Astrocyte (in vitro differentiated cells and primary cell): ENCODE data around the gene DOLPP1.

Source experiments
- EZH2 ChIP-seq: IDR thresholded peaks from 2 replicates; pipeline ENCODE4 v1.6.1; 2012; ENCODE audit warnings: mild to moderate bottlenecking, low read length, inconsistent platforms; ENCODE audit not compliant: insufficient read depth
- TF ChIP-seq, protein P1 (sequence below): IDR thresholded peaks from 2 replicates; pipeline ENCODE4 v1.5.1; 2011; ENCODE audit warnings: low read depth, mild to moderate bottlenecking, inconsistent platforms, low read length, moderate library complexity; ENCODE audit not compliant: insufficient read depth

DNA sequence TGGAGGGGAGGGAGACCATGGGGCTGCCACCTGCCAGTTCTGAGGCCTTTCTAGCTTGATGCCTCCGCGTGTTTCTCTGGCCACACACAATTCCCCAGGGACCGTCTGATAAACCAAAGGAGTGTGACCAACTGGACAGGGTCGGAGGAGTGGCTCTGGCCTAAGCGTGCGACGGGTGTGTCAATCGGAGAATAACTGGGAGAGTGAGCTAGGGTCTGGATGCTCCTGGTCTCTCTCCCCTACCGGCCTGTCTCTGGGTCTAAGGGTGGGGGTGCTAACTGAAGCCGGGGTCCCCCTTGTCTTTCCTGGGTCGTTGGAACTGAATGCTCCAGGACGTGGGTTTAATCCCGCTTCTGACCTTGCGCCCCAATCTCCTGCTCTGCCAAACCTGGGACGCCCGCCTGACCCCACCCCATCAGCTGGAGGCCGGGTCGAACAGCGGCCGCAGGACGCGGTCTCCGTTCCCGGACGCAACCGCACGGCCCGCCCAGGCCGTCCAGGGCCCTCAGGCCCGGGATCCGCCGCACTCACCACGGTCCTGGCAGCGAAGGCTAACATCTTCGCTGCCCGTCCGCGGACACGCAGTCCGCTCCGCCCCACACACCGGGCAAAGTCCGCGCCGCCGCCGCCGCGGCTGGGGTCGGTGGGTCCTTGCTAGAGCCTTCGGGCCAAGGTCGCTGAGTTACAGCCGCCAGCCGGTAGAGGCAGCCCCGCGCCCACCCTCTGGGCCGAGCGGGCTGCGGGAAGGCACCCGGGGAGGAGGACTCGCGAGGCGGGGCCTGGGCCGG is 29.2 kb downstream of the DOLPP1 start:
- TF ChIP-seq, protein P1, sequence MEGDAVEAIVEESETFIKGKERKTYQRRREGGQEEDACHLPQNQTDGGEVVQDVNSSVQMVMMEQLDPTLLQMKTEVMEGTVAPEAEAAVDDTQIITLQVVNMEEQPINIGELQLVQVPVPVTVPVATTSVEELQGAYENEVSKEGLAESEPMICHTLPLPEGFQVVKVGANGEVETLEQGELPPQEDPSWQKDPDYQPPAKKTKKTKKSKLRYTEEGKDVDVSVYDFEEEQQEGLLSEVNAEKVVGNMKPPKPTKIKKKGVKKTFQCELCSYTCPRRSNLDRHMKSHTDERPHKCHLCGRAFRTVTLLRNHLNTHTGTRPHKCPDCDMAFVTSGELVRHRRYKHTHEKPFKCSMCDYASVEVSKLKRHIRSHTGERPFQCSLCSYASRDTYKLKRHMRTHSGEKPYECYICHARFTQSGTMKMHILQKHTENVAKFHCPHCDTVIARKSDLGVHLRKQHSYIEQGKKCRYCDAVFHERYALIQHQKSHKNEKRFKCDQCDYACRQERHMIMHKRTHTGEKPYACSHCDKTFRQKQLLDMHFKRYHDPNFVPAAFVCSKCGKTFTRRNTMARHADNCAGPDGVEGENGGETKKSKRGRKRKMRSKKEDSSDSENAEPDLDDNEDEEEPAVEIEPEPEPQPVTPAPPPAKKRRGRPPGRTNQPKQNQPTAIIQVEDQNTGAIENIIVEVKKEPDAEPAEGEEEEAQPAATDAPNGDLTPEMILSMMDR, result no peak
- TF ChIP-seq EZH2, result no peak
